ENCODE measurements around the gene HCFC2.
A peak's percentile ranks its signal among the peaks of the same experiment; 100 is the strongest.
"Not testable (repeated sequence)": the region's sequence is repeated elsewhere in the genome, so short reads cannot be mapped to it uniquely, and the experiment has no call there.

HCFC2 gene

GRCh38 chr12:104057771-104058197 lies 6.5 kb upstream of the HCFC2 start:
- no peak for DNase-seq (ENCODE audit: low read depth)

DNA sequence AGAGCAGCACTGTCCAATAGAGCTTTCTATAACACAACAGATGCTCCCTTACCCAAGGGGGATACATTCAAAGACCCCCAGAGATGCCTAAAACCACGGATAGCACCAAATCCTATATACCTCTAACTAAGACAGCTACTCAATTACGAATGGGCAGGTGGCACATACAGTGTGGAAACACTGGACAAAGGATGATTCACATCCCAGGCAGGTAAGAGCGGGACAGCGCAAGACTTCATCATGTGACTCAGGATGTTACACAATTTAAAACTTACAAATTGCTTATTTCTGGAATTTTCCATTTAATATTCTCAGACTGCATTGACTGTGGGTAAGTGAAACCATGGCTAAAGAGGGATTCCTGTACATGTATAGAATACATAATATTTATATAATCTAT lies 5.5 kb upstream of the HCFC2 start:
- DNase-seq (ENCODE audit: low read depth): no peak

- DNase-seq (ENCODE audit: low read depth): no peak
These were observed 4.4 kb upstream of the HCFC2 start for GRCh38 chr12:104059963-104060362.

DNA sequence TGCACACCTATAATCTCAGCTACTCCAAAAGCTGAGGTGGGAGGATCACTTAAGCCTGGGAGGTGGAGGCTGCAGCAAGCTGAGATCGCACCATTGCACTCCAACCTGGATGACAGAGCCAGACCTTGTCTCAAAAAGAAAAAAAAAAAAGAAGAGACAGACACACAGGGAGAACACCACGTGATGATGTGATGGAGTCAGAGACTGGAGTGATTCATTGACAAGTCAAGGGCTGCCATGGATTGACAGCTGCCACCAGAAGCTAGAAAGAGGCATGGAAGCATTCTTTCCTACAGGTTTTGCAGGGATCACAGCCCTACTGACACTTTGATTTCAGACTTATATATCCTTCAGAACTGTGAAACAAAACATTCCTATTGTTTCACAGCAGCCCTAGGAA lies 3.5 kb upstream of the HCFC2 start:
- DNase-seq (ENCODE audit: low read depth): no peak

DNA sequence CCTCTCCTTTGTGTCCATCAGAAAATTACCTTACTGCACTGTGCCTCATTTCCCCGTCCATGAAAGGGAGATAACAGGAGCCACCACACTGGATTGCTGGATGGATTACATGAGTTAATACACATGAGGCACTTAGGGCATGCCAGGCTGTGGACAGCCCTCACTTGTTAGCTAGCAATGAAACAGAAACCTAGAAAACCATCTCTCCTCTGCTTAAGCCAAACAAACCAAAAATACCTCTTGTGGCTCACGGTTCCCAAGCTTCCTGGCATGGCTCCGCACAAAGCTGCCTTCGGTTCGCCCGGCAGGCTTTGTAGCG lies 660 bp upstream of the HCFC2 start:
- DNase-seq (ENCODE audit: low read depth): no peak

- DNase-seq (ENCODE audit: low read depth): no peak
These were observed 604 bp downstream of the HCFC2 start for GRCh38 chr12:104064842-104065427.

DNA sequence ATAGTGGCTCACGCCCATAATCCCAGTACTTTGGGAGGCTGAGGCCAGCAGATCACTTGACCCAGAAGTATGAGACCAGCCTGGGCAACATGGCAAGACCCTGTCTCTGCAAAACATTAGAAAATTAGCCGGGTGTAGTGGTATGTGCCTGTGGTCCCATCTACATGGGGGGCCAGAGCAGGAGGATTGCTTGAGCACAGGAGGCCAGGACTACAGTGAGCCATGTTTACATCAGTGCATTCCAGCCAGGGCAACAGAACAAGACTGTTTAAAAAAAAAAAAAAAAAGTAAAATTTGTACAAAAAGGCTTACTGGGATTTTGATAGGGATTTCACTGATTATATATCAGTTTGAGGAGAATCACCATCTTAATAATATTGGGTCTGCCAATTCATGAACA lies 7.8 kb downstream of the HCFC2 start:
- DNase-seq (ENCODE audit: low read depth): no peak

DNA sequence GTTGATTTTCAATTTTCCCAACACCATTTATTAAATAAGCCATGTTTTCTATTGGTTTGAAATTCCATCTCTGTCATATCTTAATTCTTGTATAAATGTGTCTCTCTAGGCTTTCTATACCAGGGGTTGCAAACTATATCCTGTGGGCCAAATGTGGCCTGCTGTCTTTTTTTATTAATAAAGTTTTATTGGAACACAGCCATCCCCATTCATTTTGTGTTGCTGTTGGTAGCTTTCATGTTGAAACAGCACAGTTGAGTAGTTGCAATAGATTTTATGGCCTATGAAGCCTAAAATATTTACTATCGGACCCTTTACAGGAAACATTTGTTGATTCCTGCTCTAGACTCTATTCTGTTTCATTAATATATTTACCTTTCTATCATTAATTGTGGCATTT lies 9.4 kb downstream of the HCFC2 start:
- no peak for DNase-seq (ENCODE audit: low read depth)

GRCh38 chr12:104079024-104079423 lies 14.7 kb downstream of the HCFC2 start:
- DNase-seq (ENCODE audit: low read depth): no peak

DNA sequence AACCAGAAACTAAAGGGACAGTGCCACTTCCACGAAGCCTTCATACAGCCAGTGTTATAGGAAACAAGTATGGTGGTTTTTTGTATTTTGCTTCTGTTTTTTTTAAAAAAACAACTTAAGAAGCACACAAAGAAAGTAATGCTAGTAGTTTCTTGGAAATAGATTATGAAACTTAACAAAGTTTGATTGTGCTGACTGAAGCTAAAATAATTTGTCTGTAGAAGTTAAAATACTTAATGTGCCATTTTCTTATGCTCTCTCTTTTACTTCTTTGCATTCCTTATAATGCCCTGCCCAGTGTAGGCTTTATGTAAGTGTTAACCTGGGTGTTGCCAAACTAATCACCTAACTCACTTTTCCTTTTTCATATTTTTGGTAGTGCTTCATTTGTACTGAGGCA lies 16.4 kb downstream of the HCFC2 start:
- no peak for DNase-seq (ENCODE audit: low read depth)

DNA sequence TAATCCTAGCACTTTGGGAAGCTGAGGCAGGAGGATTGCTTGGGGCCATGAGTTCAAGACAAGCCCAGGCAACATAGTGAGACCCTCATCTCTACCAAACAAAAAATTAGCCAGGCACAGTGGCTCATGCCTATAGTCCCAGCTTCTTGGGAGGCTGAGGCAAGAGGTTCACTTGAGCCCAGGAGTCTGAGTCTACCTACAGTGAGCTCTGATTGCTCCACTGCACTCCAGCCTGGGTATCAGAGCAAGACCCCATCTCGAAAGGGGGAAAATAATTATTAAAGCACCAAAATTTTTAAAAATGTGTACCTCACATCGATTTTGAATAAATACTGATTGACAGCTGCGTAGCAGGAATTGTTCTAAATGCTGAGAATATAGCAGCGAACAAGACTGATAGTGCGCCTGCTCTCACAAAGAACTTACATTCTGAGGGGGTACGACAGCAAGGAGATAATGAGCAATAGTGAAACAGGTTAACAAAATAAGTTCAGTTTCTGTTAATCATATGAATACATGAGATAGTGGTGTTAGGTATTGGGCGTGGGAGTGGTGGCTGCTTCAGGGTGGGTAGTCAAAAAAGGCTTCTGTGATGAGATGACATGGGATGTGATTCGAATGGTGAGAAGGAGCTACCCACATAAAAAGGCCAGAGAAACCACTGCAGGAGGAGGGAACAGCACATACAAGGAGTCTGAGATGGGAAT lies 19.6 kb downstream of the HCFC2 start:
- no peak for DNase-seq (ENCODE audit: low read depth)

- no peak for DNase-seq (ENCODE audit: low read depth)
These were observed 26.4 kb downstream of the HCFC2 start for GRCh38 chr12:104090685-104091084.

GRCh38 chr12:104091136-104091535 lies 26.8 kb downstream of the HCFC2 start:
- no peak for DNase-seq (ENCODE audit: low read depth)

GRCh38 chr12:104094284-104094683 lies 30.0 kb downstream of the HCFC2 start:
- DNase-seq (ENCODE audit: low read depth): peak; percentile 23

GRCh38 chr12:104095289-104095688 lies 31.0 kb downstream of the HCFC2 start:
- no peak for DNase-seq (ENCODE audit: low read depth)

GRCh38 chr12:104097954-104098353 lies 33.6 kb downstream of the HCFC2 start:
- no peak for DNase-seq (ENCODE audit: low read depth)

DNA sequence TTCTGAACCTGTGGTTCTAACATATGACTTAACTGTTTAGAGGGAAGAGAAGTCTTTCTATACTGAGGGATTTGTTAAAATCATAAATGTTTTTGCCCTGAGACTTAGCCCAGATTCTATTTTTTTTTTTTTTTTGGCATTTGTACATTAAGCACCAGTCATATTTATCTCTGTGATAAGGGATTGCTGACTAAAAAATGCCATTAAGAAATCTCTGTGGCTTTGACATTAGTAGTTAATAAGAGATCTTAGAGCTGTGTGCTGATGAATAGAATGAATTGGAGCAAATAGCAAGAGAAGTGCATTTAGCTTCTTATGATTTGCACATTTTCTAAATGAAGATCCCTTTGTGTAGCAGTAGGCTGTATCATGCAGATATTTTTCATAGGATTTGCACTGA lies 41.1 kb downstream of the HCFC2 start:
- no peak for DNase-seq (ENCODE audit: low read depth)

DNA sequence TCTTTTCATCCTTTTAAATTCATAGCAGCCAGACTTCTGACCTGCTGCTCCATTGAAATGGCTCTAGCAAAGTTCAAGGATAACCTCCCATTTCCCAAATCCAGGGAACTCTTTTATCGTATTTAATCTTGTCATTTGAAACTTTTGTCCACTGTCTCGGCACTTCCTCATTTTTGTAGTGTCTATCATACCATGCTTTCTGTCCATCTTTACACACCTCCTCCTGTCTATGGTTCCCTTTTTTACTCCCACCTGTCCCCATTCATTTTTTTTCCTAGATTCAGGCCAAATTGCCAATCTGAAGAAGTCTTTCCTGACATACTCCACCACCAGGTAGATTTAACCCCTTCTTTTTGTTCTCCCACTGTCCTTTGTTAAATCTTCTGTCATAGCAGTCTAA lies 42.6 kb downstream of the HCFC2 start:
- DNase-seq (ENCODE audit: low read depth): no peak

DNA sequence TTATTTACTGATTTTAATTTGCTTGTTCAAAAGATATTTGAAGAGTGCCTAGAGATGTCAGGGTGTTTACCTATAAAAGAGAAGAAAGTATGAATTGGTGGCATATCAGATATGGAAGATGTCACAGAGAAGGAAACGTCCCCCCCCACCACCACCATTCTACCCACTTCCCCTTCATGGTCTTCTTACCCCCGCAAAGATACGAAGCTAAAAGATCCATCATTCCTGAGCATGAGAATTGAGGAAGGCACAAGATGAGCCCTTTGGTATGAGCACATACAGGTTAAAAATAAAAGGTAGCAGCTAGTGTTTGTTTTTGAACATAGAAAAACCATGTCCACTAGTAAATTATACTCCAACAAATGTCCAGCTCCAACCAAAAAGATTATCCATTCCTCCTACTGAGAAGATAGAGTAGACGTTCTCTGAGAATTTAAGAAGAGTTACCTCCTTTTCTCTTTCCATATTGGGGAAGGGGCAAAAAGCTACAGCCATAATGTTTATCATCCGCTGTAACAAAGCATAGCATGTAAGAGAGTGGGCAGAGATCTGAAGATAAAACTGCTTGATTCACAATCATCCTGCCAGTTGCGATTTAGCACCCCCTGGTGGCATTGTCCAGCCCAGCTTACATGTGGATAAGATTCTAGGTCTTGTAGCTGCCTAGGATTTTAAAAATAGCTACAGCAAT lies 44.6 kb downstream of the HCFC2 start:
- DNase-seq (ENCODE audit: low read depth): peak; percentile 77

- DNase-seq (ENCODE audit: low read depth): no peak
These were observed 45.3 kb downstream of the HCFC2 start for GRCh38 chr12:104109446-104110271.

DNA sequence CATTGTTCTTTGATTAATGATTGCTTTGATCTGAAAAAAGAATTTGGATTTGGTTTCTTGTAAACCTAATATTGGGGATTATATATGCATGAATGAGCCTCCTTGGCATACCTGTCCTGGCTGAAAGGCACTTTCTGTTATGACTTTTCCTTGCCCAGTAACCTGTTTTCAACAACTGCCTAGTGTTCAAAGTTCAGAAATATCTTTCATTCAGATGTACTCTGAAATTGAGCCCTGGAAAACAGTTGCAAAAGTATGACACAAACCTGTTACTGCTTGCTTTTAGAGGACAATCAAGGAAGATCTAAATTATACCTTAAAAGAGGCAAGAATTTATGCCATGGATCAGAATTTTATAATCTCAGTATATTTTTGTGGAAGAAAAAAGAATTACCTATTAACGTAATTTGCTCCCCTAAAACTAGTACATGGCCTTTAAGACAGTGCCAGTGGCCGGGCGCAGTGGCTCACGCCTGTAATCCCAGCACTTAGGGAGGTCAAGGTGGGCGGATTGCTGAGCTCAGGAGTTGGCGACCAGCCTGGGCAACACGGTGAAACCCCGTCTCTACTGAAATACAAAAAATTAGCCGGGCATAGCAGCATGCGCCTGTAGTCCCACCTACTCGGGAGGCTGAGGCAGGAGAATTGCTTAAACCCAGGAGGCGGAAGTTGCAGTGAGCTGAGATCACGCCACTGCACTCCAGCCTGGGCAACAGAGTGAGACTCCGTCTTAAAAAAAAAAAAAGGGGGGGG lies 50.7 kb downstream of the HCFC2 start:
- DNase-seq (ENCODE audit: low read depth): not testable (repeated sequence)

- DNase-seq (ENCODE audit: low read depth): no peak
These were observed 51.2 kb downstream of the HCFC2 start for GRCh38 chr12:104115587-104115975.

All from non-pigmented ciliary epithelial cell (primary cell).